ENCODE measurements around the gene NRDC. TPM values are rescaled to one million over a fixed set of nuclear protein-coding genes. Genes with fewer than 3 reads are reported as not detected.

Gene NRDC
- polyA plus RNA-seq, 1 donor from 2014 or later = 74.7 TPM

DNA sequence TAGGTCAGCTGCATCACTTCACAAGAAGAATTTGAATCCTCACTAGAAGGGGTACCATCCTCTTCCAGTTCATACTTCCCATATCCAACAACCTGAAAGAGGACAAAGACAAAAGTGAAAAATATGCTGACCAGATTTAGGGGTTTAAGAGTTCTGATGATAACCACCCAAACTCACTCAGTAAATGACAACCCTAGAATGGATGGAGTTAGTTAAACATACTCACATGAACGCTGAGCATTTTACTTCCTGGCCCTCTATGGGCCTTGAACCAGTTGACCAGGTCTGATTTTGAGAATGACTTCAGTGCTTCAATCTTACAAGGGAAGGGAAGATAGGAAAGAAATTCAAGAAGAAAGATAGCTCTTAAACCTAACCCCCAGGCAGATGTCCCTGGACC, 89.2 kb downstream of the NRDC start:
- Mint-ChIP-seq H3K4me1 (no peaks in the 10 kb centered on the region), H3K36me3 (peaks cover 2% of the 10 kb centered on the region), H3K9me3 (no peaks in the 10 kb centered on the region), H3K27ac (peak overlapping the region in 1 of 3 donors; percentile 24), H3K27me3 (no peaks in the 10 kb centered on the region), H3K4me3 (no peak overlapping the region)

DNA sequence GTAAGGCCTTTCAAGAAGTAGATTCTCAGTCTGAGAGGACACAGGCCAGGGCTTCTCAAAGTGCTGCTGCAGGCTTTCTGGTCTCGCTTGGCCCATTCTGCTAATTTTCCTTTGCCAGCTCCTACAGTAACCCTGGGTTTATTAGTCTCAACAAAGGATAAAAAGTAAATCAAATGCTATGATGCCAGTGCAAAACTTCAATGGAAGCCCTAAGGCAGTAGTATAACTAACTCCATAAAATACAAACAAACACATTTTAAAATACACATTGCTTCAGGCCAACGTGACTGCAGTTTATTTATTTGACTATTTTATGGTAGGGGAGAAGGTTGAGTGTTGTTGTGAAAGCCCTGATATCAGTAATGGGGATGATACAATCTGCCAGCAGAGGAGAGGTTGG, 89.6 kb downstream of the NRDC start:
- no peak overlapping the region for H3K4me3 Mint-ChIP-seq
- H3K36me3 Mint-ChIP-seq = peaks cover 2% of the 10 kb centered on the region
- H3K27me3 Mint-ChIP-seq = no peaks in the 10 kb centered on the region
- no peaks in the 10 kb centered on the region for H3K4me1 Mint-ChIP-seq
- H3K9me3 Mint-ChIP-seq = no peaks in the 10 kb centered on the region
- peak overlapping the region in 1 of 3 donors; percentile 13 for H3K27ac Mint-ChIP-seq

DNA sequence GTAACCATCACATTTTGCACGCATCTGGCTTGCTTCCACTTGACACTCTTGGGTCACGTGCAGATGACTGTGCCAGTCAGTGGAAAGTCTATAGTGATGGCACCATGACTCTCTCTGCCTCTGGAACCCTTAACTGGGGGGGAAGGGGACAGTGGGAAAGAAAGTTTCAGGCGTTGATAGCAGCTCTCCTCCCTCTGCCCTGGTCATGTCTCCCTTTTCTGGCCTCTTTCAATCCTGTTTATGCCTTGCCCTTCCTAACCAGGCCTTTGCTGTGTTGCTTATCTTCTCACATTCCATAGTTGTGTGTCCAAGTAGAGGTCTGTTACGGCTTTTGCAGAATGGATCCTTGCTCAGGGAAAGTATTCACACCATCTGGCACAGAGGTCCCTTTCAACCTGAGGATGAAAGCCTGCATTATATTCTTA, 93.5 kb downstream of the NRDC start:
- Mint-ChIP-seq H3K4me1 (no peaks in the 10 kb centered on the region), H3K27ac (no peak overlapping the region), H3K9me3 (no peaks in the 10 kb centered on the region), H3K27me3 (no peaks in the 10 kb centered on the region), H3K36me3 (no peaks in the 10 kb centered on the region), H3K4me3 (no peak overlapping the region)

DNA sequence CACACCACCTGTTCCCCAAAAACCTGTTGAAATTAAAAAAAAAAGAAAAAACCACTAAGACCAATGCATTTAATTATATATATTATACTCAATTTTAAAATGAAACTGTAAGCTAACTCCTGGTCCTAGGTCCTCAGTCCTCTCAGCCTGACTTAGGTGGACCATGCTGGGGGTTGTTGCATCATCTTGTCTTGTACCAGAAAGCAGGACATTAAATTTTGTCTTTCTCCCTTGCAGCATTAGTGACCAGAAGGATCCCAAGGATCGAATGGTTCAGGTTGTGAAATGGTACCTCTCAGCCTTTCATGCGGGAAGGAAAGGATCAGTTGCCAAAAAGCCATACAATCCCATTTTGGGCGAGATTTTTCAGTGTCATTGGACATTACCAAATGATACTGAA, 97.6 kb downstream of the NRDC start:
- Mint-ChIP-seq H3K4me1 (peaks cover 9 to 10% (median 10%) of the 10 kb centered on the region in 3 donors), H3K36me3 (no peaks in the 10 kb centered on the region), H3K4me3 (no peak overlapping the region), H3K9me3 (no peaks in the 10 kb centered on the region), H3K27me3 (no peaks in the 10 kb centered on the region), H3K27ac (no peak overlapping the region)

- Mint-ChIP-seq H3K9me3 (no peaks in the 10 kb centered on the region), H3K27ac (peak overlapping the region; percentile 1 to 76 (median 30)), H3K4me3 (peak overlapping the region in 3 of 4 donors; percentile 18 to 87 (median 19)), H3K27me3 (no peaks in the 10 kb centered on the region), H3K4me1 (peaks cover 25 to 30% (median 28%) of the 10 kb centered on the region in 3 donors), H3K36me3 (no peaks in the 10 kb centered on the region)
These were observed 102.1 kb downstream of the NRDC start for GRCh38 chr1:51776408-51776807.

DNA sequence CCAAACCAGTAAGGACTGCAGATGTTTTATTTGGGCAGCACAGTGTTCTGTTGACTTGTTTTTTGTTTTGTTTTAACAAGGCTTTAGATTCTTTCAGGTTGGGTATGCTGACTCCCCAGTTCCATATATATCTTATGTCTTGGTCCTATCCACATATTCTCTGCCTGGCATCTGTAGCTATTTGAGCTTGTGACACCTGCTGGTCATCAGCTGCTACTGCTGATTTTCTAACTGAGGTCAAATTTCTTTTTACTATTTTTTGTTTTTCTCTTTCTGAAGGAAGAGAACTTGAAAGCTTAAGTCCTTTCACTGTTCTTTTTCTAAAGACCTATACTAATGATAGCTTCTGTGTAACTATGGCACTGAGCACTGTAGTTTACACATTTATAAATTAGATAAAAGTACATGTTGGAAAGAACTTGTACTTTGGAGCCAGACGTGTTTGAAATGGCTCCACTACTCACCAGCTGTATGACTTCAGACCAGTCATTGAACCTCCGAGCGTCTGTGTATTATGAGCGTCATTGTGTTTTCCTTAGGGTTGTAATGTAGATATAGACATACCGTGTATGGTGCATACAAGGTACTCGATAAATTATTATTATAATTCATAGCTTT, 109.4 kb downstream of the NRDC start:
- Mint-ChIP-seq H3K27ac (peak overlapping the region in 2 of 3 donors; percentile 9 to 49), H3K36me3 (peaks cover 4% of the 10 kb centered on the region), H3K9me3 (no peaks in the 10 kb centered on the region), H3K4me3 (no peak overlapping the region), H3K27me3 (no peaks in the 10 kb centered on the region), H3K4me1 (peaks cover 17 to 23% (median 21%) of the 10 kb centered on the region in 3 donors)

DNA sequence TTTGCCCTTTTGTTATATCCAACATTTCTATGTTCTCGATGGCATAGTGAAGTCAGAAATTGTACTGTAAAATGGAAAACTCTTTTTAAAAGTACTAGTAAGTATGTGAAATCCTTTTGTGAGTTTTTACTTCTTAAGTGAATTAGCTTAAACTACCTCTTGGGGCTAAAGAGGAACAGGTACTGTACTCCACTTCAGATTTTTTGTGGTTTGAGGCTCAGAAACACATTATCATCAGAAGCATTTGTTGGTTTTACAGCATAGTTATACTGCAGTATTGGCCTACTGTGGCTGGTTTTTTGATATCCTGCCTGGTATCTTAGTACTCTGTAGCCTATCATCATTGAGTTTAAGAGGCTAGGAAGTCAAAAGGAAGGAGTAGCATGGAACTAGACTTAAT, 117.2 kb downstream of the NRDC start:
- Mint-ChIP-seq H3K4me3 (no peak overlapping the region), H3K4me1 (peaks cover 5 to 19% (median 19%) of the 10 kb centered on the region in 3 donors), H3K9me3 (no peaks in the 10 kb centered on the region), H3K27me3 (no peaks in the 10 kb centered on the region), H3K36me3 (peaks cover 4% of the 10 kb centered on the region), H3K27ac (peak overlapping the region in 1 of 3 donors; percentile 82)

- H3K9me3 Mint-ChIP-seq = no peaks in the 10 kb centered on the region
- peaks cover 5 to 19% (median 19%) of the 10 kb centered on the region in 3 donors for H3K4me1 Mint-ChIP-seq
- peak overlapping the region in 1 of 3 donors; percentile 82 for H3K27ac Mint-ChIP-seq
- peaks cover 4% of the 10 kb centered on the region for H3K36me3 Mint-ChIP-seq
- H3K27me3 Mint-ChIP-seq = no peaks in the 10 kb centered on the region
- no peak overlapping the region for H3K4me3 Mint-ChIP-seq
These were observed 117.7 kb downstream of the NRDC start for GRCh38 chr1:51760872-51761271.

DNA sequence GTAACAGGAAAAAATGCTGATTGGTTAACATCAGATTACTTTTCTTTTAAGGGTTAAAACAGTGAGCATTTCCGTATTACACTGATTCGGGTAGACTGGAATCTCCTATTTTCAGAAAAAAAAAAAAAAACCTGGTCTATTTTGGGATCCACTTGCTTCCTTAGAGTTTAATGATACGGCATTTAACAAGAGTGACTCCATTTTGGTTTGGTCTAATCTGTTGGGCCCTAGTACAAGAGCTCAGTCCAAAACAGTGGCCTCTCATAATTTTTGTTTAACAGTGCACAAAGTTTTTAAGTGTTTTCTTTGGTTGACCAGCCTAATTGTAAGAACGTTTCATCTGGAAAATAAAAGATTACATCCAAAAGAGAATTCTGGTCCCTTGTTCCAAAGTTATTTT, 120.2 kb downstream of the NRDC start:
- Mint-ChIP-seq H3K27ac (no peak overlapping the region), H3K4me3 (no peak overlapping the region), H3K36me3 (peaks cover 12% of the 10 kb centered on the region), H3K27me3 (no peaks in the 10 kb centered on the region), H3K9me3 (no peaks in the 10 kb centered on the region), H3K4me1 (peaks cover 5 to 19% (median 17%) of the 10 kb centered on the region in 3 donors)

DNA sequence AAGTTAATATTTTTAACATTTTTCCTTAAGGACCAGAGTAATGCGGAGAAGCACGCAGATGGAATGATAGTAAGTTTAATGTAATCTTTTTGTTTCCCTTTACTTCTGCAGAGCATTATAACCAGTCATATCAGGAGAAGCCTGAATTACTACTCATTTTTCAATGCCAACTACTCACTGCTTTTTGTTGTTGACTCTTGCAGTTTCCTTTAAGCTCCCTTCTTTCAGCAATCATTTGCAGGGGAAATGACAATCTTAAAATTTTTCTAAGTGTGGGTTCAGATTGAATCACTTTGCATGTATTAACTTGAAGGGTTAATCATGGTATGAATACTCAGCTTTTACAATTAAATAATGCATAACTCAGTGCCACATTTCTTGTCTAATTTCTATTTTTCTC, 122.2 kb downstream of the NRDC start:
- no peak overlapping the region for H3K4me3 Mint-ChIP-seq
- H3K9me3 Mint-ChIP-seq = peaks cover 0 to 9% (median 0%) of the 10 kb centered on the region in 3 donors
- no peak overlapping the region for H3K27ac Mint-ChIP-seq
- no peaks in the 10 kb centered on the region for H3K27me3 Mint-ChIP-seq
- H3K36me3 Mint-ChIP-seq = peaks cover 20% of the 10 kb centered on the region
- peaks cover 3 to 10% (median 9%) of the 10 kb centered on the region in 3 donors for H3K4me1 Mint-ChIP-seq

GRCh38 chr1:51755437-51755836, 123.1 kb downstream of the NRDC start:
- Mint-ChIP-seq H3K27ac (no peak overlapping the region), H3K27me3 (no peaks in the 10 kb centered on the region), H3K4me3 (no peak overlapping the region), H3K4me1 (peaks cover 0 to 5% (median 3%) of the 10 kb centered on the region in 3 donors), H3K9me3 (peaks cover 0 to 9% (median 0%) of the 10 kb centered on the region in 3 donors), H3K36me3 (peaks cover 21% of the 10 kb centered on the region)

DNA sequence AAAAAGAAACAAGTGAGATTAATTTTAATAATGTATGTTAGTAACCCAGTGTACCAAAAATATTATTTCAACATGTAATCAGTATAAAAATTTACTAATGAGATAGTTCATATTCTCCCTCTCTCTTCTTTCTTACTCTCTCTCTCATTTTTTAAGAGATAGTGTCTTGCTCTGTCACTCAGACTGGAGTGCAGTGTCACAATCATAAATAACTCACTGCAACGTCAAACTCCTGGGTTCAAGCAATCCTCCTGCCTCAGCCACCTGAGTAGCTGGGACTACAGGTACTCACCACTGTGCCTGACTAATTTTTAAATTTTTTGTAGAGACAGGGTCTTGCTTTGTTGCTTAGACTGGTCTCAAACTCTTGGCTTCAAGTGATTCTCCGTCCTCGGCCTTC, 123.9 kb downstream of the NRDC start:
- Mint-ChIP-seq H3K9me3 (peaks cover 0 to 9% (median 0%) of the 10 kb centered on the region in 3 donors), H3K27ac (no peak overlapping the region), H3K36me3 (peaks cover 21% of the 10 kb centered on the region), H3K27me3 (no peaks in the 10 kb centered on the region), H3K4me3 (no peak overlapping the region), H3K4me1 (peaks cover 0 to 2% (median 0%) of the 10 kb centered on the region in 3 donors)

- Mint-ChIP-seq H3K4me3 (no peak overlapping the region), H3K36me3 (peaks cover 21% of the 10 kb centered on the region), H3K9me3 (peaks cover 0 to 9% (median 0%) of the 10 kb centered on the region in 3 donors)
These were observed 124.6 kb downstream of the NRDC start for GRCh38 chr1:51753969-51754368.

GRCh38 chr1:51752073-51752948, 126.2 kb downstream of the NRDC start:
- peaks cover 21% of the 10 kb centered on the region for H3K36me3 Mint-ChIP-seq
- no peak overlapping the region for H3K27ac Mint-ChIP-seq
- H3K27me3 Mint-ChIP-seq = no peaks in the 10 kb centered on the region
- H3K4me3 Mint-ChIP-seq = no peak overlapping the region
- H3K4me1 Mint-ChIP-seq = no peaks in the 10 kb centered on the region
- H3K9me3 Mint-ChIP-seq = peaks cover 0 to 9% (median 0%) of the 10 kb centered on the region in 3 donors

More at GRCh38 chr1:51753969-51754368, 124.6 kb downstream of the NRDC start:
- H3K27ac Mint-ChIP-seq = peak overlapping the region in 2 of 3 donors; percentile 16 to 21
- no peaks in the 10 kb centered on the region for H3K4me1 Mint-ChIP-seq
- no peaks in the 10 kb centered on the region for H3K27me3 Mint-ChIP-seq

DNA sequence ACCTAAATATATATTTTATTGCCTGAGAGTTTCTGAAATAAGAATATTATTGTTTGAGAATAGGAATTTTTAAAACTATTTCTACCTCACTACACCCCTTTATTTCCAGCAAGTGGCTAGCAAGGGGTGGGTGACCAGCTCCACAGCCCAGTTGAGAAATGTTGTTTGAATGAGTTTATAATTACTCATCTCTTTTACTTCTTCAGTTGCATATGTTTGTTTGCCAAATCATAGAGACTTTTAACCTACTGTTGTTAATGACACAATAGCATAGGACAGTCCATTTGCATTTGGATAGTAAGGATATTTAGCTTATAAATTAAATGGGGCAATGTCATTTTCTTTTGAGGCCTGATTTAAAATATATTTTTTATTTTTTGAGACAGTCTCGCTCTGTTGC, 127.8 kb downstream of the NRDC start:
- H3K36me3 Mint-ChIP-seq = peaks cover 27% of the 10 kb centered on the region
- H3K9me3 Mint-ChIP-seq = peaks cover 0 to 9% (median 0%) of the 10 kb centered on the region in 3 donors
- H3K27ac Mint-ChIP-seq = no peak overlapping the region
- H3K4me1 Mint-ChIP-seq = no peaks in the 10 kb centered on the region
- H3K27me3 Mint-ChIP-seq = no peaks in the 10 kb centered on the region
- no peak overlapping the region for H3K4me3 Mint-ChIP-seq

Data from IgD-negative memory B cell (primary cell).